AG09319 (cell line): ENCODE data around the gene FOSB.
"Not testable (repeated sequence)": the region's sequence is repeated elsewhere in the genome, so short reads cannot be mapped to it uniquely, and the experiment has no call there.

Source experiments
- DNase-seq: peaks from one replicate; pipeline ENCODE4 v3.0.0-alpha.2; 2010; ENCODE audit warnings: low read depth; ENCODE audit errors: extremely low read depth
- TF ChIP-seq, protein P1 (sequence below): IDR thresholded peaks from 2 replicates; pipeline ENCODE4 v1.5.1; 2011; ENCODE audit warnings: low read depth, mild to moderate bottlenecking, inconsistent platforms, low read length, moderate library complexity

FOSB gene

DNA sequence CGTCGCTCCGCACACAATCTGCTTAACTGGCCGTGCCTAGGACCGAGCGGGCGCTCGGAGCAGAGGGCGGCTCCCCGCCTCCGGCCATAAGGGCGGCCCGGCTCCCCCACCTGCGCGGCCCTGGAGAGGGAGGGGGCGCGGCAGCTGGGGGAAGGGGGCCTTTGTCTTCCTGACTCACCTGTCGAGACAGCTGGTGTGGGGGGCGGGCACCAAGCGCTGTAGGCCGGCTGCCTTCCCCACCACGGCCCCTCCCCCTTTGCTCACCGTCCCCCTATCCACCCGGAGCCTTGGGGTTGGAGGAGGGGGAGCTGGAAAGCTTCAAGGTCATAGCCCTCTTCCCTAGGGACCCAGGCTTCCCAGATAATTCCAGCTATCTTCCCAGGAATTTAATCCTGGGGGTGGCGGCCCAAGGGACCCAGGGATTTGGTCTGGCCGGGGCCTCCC is 40.6 kb downstream of the FOSB start:
- TF ChIP-seq, protein P1, sequence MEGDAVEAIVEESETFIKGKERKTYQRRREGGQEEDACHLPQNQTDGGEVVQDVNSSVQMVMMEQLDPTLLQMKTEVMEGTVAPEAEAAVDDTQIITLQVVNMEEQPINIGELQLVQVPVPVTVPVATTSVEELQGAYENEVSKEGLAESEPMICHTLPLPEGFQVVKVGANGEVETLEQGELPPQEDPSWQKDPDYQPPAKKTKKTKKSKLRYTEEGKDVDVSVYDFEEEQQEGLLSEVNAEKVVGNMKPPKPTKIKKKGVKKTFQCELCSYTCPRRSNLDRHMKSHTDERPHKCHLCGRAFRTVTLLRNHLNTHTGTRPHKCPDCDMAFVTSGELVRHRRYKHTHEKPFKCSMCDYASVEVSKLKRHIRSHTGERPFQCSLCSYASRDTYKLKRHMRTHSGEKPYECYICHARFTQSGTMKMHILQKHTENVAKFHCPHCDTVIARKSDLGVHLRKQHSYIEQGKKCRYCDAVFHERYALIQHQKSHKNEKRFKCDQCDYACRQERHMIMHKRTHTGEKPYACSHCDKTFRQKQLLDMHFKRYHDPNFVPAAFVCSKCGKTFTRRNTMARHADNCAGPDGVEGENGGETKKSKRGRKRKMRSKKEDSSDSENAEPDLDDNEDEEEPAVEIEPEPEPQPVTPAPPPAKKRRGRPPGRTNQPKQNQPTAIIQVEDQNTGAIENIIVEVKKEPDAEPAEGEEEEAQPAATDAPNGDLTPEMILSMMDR: no peak
- DNase-seq: no peak

DNA sequence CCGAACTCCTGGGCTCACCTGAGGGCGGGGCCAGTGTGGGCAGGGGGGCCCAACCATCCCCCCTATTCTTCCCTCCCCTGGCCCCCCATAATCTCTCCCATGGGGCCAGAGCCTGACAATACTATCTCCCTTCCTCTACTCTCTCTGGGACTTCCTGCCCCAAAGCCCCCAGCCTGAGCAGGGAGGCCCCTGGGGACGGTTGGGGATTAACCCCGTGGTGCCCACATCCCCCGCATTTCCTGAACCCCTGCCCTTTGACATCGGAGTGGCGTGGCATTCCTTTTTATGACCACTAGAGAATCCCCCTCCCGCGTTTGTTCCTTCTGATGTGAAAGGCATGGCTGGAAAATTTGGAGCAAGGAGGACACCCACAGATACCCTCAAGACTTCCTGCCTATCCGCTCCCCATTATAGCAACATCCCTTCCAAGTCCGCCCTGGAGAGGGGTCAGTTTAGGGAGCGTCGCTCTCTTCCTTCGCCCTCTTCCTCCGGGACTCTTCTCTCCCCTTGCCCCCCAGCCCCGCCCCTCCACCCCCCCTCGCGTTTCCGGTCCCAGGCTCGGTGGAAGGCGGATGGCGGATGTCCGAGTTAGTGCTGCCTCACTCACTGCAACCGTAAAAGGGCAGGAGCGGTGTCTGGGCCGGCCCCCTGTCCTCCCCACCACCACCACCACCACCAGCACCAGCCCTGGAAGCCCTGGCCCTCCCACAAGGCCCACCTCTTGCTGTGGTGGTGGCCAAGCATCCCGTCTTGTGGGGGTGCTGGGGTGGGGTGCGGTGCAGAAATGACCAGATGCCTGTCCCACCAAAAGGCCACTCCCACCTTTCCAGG is 41.3 kb downstream of the FOSB start:
- DNase-seq: no peak
- TF ChIP-seq, protein P1: no peak

DNA sequence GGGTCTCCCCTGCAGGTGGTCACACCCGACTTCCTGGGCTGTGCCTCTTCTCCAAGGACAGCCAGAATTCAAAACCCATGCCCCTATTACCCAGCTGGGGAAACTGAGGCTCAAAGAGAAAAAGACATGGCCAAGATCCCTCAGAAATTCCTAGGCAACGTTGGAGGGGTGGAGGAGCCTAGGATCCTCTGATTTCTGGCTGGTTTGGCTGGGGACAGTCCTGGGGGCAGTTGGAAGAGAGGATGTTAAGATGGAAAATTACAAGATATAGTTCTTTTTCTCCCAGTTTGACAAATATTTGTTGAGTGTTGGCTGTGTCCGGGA is 41.9 kb downstream of the FOSB start:
- TF ChIP-seq, protein P1: no peak
- DNase-seq: no peak

DNA sequence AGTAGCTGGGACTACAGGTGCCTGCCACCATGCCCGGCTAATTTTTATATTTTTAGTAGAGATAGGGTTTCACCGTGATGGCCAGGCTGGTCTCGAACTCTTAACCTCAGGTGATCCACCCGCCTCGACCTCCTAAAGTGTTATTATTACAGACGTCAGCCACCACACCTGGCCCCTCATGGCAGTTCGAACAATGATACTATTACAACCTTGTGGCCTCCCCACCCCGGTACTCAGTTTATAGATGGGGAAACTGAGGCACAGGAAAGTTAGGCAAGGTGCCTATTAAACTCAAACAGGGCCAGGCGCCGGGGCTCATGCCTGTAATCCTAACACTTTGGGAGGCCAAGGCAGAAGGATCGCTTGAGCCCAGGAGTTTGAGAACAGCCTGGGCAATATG is 42.6 kb downstream of the FOSB start:
- not testable (repeated sequence) for DNase-seq

DNA sequence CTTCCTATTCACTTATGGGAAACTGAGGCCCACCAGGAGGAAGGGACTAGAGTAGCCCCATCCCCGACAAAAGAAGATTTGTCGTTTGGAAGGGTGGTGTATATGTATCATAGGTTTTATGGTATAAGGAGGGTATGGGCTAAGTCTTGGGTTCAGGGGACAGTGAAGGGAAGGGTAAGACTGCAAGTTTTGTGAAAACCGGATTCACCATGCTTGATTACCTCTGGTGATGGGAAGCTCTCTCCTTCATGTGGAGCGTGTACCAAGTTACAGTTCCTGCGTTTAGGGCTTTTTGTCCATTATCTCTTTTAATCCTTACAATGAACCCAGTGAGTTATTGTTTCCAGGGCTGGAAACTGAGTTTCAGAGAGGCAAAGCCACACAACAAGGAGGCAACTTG is 43.3 kb downstream of the FOSB start:
- no peak for DNase-seq
- TF ChIP-seq, protein P1: no peak

DNA sequence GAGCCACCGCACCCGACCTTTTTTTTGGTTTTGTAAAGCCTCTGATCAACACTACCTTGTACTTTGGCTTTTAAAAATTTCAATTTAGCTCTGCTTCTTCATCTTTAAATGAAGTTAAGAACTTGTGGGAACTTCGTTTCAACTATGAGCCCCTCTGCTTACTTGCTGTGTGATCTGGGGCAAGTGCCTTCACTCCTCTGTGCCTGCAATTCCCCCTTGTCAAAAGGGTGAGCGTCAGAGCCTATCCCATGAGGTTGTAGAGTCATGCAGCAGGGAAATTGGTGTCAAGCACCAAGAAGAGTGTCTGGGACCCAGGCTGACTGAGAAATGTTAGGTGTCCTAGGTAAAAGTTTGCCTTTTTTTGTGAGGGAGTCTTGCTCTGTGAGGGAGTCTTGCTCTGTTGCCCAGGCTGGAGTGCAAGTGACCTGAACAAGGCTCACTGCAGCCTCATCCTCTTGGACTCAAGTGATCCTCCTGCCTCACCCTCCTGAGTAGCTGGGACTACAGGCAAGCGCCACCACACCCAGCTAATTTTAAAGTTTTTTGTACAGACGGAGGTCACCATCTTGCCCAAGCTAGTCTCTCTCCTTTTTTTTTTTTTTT is 45.2 kb downstream of the FOSB start:
- DNase-seq: no peak
- TF ChIP-seq, protein P1: no peak

DNA sequence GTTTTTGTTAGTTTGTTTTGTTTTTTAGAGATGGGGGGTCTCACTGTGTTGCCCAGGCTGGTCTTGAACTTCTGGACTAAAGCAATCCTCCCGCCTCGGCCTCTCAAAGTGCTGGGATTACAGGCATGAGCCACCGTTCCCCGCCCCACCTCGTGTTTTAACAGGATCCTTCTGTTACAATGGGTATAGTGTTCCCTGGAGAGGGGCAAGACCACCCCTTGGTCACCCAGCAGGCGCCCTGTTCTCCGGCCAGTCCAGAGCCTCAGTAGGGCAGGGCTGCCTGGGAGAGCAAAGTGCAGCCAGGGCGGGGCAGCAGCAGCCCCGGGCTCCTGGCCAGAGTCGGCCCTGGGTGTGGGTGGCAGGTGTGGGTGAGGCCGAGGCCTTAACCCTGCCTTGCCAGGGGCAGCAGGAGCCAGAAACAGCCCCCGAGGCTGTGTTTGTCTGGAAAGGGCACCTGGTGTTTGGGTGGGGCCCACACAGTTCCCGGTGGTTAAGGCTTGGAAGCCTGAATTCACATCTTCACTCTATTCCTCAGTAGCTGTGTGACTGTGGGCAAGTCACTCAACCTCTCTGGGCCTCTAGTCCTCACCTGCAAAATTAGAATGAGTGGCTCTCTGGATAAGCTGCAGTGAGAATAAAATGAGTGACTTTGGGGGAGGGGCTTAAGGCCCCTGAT is 46.7 kb downstream of the FOSB start:
- DNase-seq: no peak

More for the DNA sequence above, 46.7 kb downstream of the FOSB start:
- TF ChIP-seq, protein P1: no peak
